CD4-positive, alpha-beta memory T cell (primary cell): ENCODE measurements around the gene F2RL3. TPM values are rescaled to one million over a fixed set of nuclear protein-coding genes. Genes with fewer than 3 reads are reported as not detected.
A peak's percentile ranks its signal among the peaks of the same experiment; 100 is the strongest.
"Not testable (repeated sequence)": the region's sequence is repeated elsewhere in the genome, so short reads cannot be mapped to it uniquely, and the experiment has no call there.

Source experiments
- CTCF ChIA-PET: fragments of 350-600 bp; sonication (Branson Sonifier 250); formaldehyde crosslinking; loops from one replicate; lab custom pipeline; 2021; ENCODE audit warnings: inconsistent platforms; ENCODE audit not compliant: partially characterized antibody; lab: Charles Lee
- POLR2A ChIA-PET: fragments of 350-600 bp; sonication (Branson Sonifier 250); formaldehyde crosslinking; loops from one replicate; lab custom pipeline; 2021; ENCODE audit not compliant: partially characterized antibody; lab: Charles Lee
- DNase-seq, 5 donors: peaks; one replicate each; pipeline versions ENCODE4 v3.0.0 to v3.0.0-alpha.2; 2020 to 2022; ENCODE audit warnings: mixed read lengths in 1 of 5
- H3K27ac ChIP-seq: one replicate; pipeline ENCODE4 v1.7.0; 2013; ENCODE audit warnings: low read depth, low read length
- H3K27me3 ChIP-seq: 2 replicates; pipeline ENCODE4 v1.7.0; 2013; ENCODE audit warnings: mild to moderate bottlenecking, low read length, moderate library complexity; ENCODE audit not compliant: insufficient read depth
- H3K36me3 ChIP-seq: 2 replicates; pipeline ENCODE4 v1.7.0; 2013; ENCODE audit warnings: mild to moderate bottlenecking, low read length, moderate library complexity; ENCODE audit not compliant: insufficient read depth
- H3K4me1 ChIP-seq: 2 replicates; pipeline ENCODE4 v1.7.0; 2013; ENCODE audit warnings: mild to moderate bottlenecking, low read length, moderate library complexity; ENCODE audit not compliant: insufficient read depth
- H3K4me3 ChIP-seq, 2 donors: one replicate each; pipeline ENCODE4 v1.7.0; 2013; ENCODE audit warnings: low read length in 2 of 2, mild to moderate bottlenecking in 1 of 2
- H3K9me3 ChIP-seq, 2 donors: one replicate each; pipeline ENCODE4 v1.7.0; 2013; ENCODE audit warnings: low read length in 2 of 2, control low read depth in 1 of 2; ENCODE audit not compliant: control insufficient read depth in 1 of 2
- H3K27ac Mint-ChIP-seq, 7 donors: one replicate each; pipeline ENCODE4 v1.8.0; 2020 to 2021; ENCODE audit warnings: mixed read lengths in 7 of 7, mild to moderate bottlenecking in 6 of 7, inconsistent platforms in 3 of 7, moderate library complexity in 3 of 7
- H3K27me3 Mint-ChIP-seq, 2 donors: one replicate each; pipeline ENCODE4 v1.8.0; 2020 to 2021; ENCODE audit warnings: mixed read lengths in 2 of 2
- H3K36me3 Mint-ChIP-seq, 2 donors: one replicate each; pipeline ENCODE4 v1.8.0; 2020 to 2021; ENCODE audit warnings: mixed read lengths in 2 of 2, inconsistent platforms in 1 of 2, mild to moderate bottlenecking in 1 of 2
- H3K4me1 Mint-ChIP-seq, 4 donors: one replicate each; pipeline ENCODE4 v1.8.0; 2020 to 2021; ENCODE audit warnings: mixed read lengths in 4 of 4, mild to moderate bottlenecking in 1 of 4
- H3K4me3 Mint-ChIP-seq, 8 donors: one replicate each; pipeline ENCODE4 v1.8.0; 2020 to 2021; ENCODE audit warnings: mixed read lengths in 8 of 8, mild to moderate bottlenecking in 7 of 8, moderate library complexity in 6 of 8, inconsistent platforms in 3 of 8
- H3K9me3 Mint-ChIP-seq, 8 donors: one replicate each; pipeline ENCODE4 v1.8.0; 2020 to 2021; ENCODE audit warnings: mixed read lengths in 8 of 8, mild to moderate bottlenecking in 5 of 8, inconsistent platforms in 3 of 8, moderate library complexity in 1 of 8
- intact Hi-C: fragments of 100-400 bp; cut with micrococcal nuclease; formaldehyde crosslinking; loops from one replicate; pipeline ENCODE4 v1.15.1; 2023
- polyA plus RNA-seq, 2 donors: library from polyadenylated mRNA; unstranded; fragments of 300-500 nt; fragmentation: Illumina TruSeq; gene quantifications; one replicate each; pipeline ENCODE4 v1.2.3, GENCODE V29; 2021
- total RNA-seq, 2 experiments: library from RNA; stranded (reverse); gene quantifications; one replicate each; pipeline ENCODE4 v1.2.3, GENCODE V29; 2021

F2RL3 gene
- total and polyA plus RNA-seq, 4 experiments from 2014 or later, result not detected

DNA sequence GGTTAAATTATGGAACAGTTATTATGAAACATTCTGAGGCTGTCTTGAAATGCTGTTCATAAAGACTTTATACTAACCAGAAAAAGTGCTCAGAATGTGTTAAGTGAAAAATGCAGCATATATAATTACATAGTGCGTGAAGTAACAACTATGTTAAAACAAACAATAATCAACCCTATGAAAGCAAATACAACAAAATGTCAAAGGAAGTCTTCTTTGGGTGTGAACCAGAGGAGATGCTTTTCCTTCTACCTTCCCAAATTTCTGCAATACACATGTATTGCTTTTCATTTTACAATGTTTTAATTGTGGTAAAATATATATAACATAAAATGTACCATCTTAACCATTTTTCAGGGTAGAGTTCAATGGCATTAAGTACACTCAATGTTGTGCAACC lies 45.7 kb downstream of the F2RL3 start:
- Mint-ChIP-seq H3K4me3 (no peak overlapping the region), H3K9me3 (peaks cover 13 to 47% (median 25%) of the 10 kb centered on the region in 8 donors), H3K4me1 (no peaks in the 10 kb centered on the region), H3K27ac (no peak overlapping the region), H3K27me3 (peaks cover 3 to 4% of the 10 kb centered on the region in 2 donors), H3K36me3 (peaks cover 0 to 9% of the 10 kb centered on the region in 2 donors)
- ChIA-PET POLR2A (no interaction called here), CTCF (no interaction called here)
- DNase-seq, result no peak
- Histone ChIP-seq H3K4me3 (no peak overlapping the region), H3K27me3 (no peaks in the 10 kb centered on the region), H3K36me3 (no peaks in the 10 kb centered on the region), H3K4me1 (no peaks in the 10 kb centered on the region), H3K9me3 (peaks cover 0 to 9% of the 10 kb centered on the region in 2 donors), H3K27ac (no peak overlapping the region)
- intact Hi-C loops, result no loop called here

DNA sequence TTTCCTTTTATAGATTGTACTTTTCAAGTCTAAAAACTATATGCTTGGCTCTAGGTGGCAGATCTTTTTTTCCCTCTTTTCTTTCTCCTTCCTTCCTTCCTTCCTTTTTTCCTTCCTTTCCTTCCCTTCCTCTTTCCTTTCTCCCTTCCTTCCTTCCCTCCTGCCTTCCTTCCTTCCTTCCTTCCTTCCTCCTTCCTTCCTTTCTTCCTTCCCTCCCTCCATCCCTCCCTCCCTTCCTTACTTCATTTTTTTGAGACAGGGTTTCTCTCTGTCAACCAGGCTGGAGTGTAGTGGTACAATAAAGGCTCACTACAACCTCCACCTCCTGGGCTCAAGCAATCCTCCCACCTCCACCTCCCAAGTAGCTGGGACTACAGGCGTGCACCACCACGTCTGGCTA lies 48.1 kb downstream of the F2RL3 start:
- no peaks in the 10 kb centered on the region for H3K4me1 Mint-ChIP-seq
- CTCF ChIA-PET, result no interaction called here
- H3K36me3 ChIP-seq, result no peaks in the 10 kb centered on the region

DNA sequence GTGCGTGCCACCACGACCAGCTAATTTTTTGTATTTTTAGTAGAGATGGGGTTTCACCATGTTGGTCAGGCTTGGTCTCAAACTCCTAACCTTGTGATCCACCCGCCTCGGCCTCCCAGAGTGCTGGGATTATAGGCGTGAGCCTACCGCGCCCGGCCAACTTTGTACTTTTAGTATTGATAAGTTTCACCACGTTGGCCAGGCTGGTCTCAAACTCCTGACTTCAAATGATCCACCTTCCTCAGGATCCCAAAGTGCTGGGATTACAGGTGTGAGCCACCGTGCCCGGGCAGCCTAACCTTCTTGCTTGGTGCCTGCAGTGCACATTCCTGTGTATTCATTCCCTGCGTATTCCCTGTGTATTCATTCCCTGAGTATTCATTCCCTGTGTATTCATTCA lies 49.0 kb downstream of the F2RL3 start:
- H3K36me3 Mint-ChIP-seq, DNase-seq: not testable (repeated sequence)
- peaks cover 13 to 41% (median 24%) of the 10 kb centered on the region in 8 donors for H3K9me3 Mint-ChIP-seq

More for the DNA sequence above, 48.1 kb downstream of the F2RL3 start:
- DNase-seq, result no peak
- Mint-ChIP-seq H3K27me3 (peaks cover 1 to 2% of the 10 kb centered on the region in 2 donors), H3K4me3 (no peak overlapping the region), H3K9me3 (peaks cover 13 to 47% (median 24%) of the 10 kb centered on the region in 8 donors), H3K27ac (no peak overlapping the region), H3K36me3 (peaks cover 0 to 9% of the 10 kb centered on the region in 2 donors)
- H3K4me1 ChIP-seq, result no peaks in the 10 kb centered on the region
- peaks cover 0 to 9% of the 10 kb centered on the region in 2 donors for H3K9me3 ChIP-seq
- no peak overlapping the region for H3K4me3 ChIP-seq
- no peaks in the 10 kb centered on the region for H3K27me3 ChIP-seq
- H3K27ac ChIP-seq, result no peak overlapping the region
- intact Hi-C loops, result no loop called here
- POLR2A ChIA-PET, result no interaction called here

DNA sequence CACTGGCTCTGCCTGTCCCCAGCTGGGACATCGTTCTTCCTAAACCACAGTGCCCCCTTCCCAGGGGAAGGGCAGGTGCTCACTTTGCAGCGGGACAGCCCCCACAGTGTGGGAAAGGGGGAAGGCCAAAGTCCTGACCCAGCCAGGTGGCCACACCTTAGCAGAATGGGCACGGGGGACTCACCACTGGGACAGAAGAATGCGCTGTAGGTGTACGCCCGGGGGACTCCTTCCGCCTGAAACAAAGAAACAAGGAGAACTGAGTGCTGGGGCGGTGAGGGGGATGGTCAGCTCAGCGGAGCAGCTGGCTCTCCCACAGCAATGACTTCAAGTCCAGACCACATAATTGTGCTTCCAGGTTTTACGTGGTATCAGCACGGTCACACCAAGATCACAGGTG lies 49.4 kb downstream of the F2RL3 start:
- no peak for DNase-seq
- H3K4me1 ChIP-seq, result no peaks in the 10 kb centered on the region
- peak overlapping the region in 1 of 7 donors; percentile 23 for H3K27ac Mint-ChIP-seq
- no peaks in the 10 kb centered on the region for H3K27me3 ChIP-seq
- ChIA-PET CTCF (no interaction called here), POLR2A (no interaction called here)
- no peak overlapping the region for H3K27ac ChIP-seq
- peaks cover 0 to 9% of the 10 kb centered on the region in 2 donors for H3K36me3 Mint-ChIP-seq
- no peaks in the 10 kb centered on the region for H3K36me3 ChIP-seq
- H3K9me3 ChIP-seq, result peaks cover 0 to 9% of the 10 kb centered on the region in 2 donors
- no peaks in the 10 kb centered on the region for H3K4me1 Mint-ChIP-seq
- H3K4me3 ChIP-seq, result no peak overlapping the region
- intact Hi-C loops, result no loop called here
- H3K27me3 Mint-ChIP-seq, result peaks cover 1 to 2% of the 10 kb centered on the region in 2 donors
- H3K9me3 Mint-ChIP-seq, result peaks cover 12 to 37% (median 24%) of the 10 kb centered on the region in 8 donors
- no peak overlapping the region for H3K4me3 Mint-ChIP-seq

More for the DNA sequence above, 49.0 kb downstream of the F2RL3 start:
- H3K27ac Mint-ChIP-seq, result peak overlapping the region in 1 of 7 donors; percentile 23
- H3K4me3 ChIP-seq, intact Hi-C loops, H3K27me3 ChIP-seq, H3K4me3 Mint-ChIP-seq, H3K27ac ChIP-seq, H3K36me3 ChIP-seq, H3K27me3 Mint-ChIP-seq, H3K9me3 ChIP-seq, POLR2A ChIA-PET, H3K4me1 ChIP-seq, CTCF ChIA-PET, H3K4me1 Mint-ChIP-seq: not testable (repeated sequence)

DNA sequence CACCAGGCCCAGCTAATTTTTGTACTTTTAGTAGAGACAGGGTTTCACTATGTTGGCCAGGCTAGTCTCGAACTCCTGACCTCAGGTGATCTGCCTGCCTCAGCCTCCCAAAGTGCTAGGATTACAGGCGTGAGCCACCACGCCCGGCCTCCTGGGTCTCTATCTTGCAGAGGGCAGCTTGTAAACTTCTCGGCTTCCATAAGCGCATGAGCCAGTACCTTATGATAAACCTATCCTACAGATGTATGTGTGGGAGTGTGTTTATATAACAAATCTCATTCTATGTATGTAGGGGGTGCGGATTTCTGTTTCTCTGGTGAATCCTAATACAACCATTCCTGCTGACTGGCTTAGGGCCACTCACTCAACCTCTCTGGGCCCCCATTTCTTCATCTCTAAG lies 51.3 kb downstream of the F2RL3 start:
- H3K27me3 ChIP-seq, H3K36me3 ChIP-seq, H3K27ac ChIP-seq, H3K27me3 Mint-ChIP-seq, H3K4me1 ChIP-seq, CTCF ChIA-PET, H3K36me3 Mint-ChIP-seq, H3K4me3 ChIP-seq, DNase-seq, H3K9me3 ChIP-seq, H3K4me3 Mint-ChIP-seq, intact Hi-C loops, POLR2A ChIA-PET, H3K4me1 Mint-ChIP-seq, H3K27ac Mint-ChIP-seq: not testable (repeated sequence)
- H3K9me3 Mint-ChIP-seq, result peaks cover 1 to 21% (median 10%) of the 10 kb centered on the region in 8 donors

DNA sequence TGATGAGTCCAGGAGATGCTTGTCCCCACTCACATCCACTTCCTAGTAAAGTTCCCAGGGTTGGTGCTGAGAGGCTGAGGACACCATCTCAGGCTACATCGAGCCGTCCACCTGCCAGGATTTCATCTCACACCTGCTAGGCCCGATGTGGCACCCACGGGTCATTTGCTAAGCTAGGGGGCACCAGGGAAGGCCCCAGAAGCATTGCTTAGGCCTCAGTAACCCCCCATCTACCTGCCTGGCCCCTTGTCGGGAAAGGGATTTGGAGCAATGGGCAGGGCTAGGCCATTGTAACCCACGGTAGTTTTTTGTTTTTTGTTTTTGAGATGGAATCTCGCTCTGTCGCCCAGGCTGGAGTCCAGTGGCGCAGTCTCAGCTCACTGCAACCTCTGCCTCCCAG lies 51.8 kb downstream of the F2RL3 start:
- no peak for DNase-seq
- CTCF ChIA-PET, result no interaction called here
- Histone ChIP-seq H3K27ac (no peak overlapping the region), H3K9me3 (no peaks in the 10 kb centered on the region), H3K4me1 (no peaks in the 10 kb centered on the region), H3K4me3 (no peak overlapping the region), H3K27me3 (no peaks in the 10 kb centered on the region), H3K36me3 (no peaks in the 10 kb centered on the region)
- no peak overlapping the region for H3K27ac Mint-ChIP-seq
- peaks cover 0 to 15% (median 5%) of the 10 kb centered on the region in 8 donors for H3K9me3 Mint-ChIP-seq
- no peaks in the 10 kb centered on the region for H3K36me3 Mint-ChIP-seq
- POLR2A ChIA-PET, result no interaction called here
- intact Hi-C loops, result no loop called here
- no peak overlapping the region for H3K4me3 Mint-ChIP-seq
- H3K27me3 Mint-ChIP-seq, result peaks cover 0 to 2% of the 10 kb centered on the region in 2 donors
- H3K4me1 Mint-ChIP-seq, result no peaks in the 10 kb centered on the region

Other genes with a start within 250 kb of the F2RL3 start
- 10 to 100 TPM; 89.3 to 94.1 TPM for gene SMIM7, start 228.9 kb upstream of the F2RL3 start, total RNA-seq
- 10 to 100 TPM; 59.6 to 66.9 TPM for gene SMIM7, start 228.9 kb upstream of the F2RL3 start, polyA plus RNA-seq
- under 1 TPM; 0.67 to 0.99 TPM for gene TMEM38A, start 227.9 kb upstream of the F2RL3 start, total RNA-seq
- 1 to 10 TPM in 1 of 2 donors, under 1 TPM in 1; 0.22 to 1.2 TPM for gene TMEM38A, start 227.9 kb upstream of the F2RL3 start, polyA plus RNA-seq
- gene NWD1, start 169.2 kb upstream of the F2RL3 start, total RNA-seq, result not detected
- not detected for gene NWD1, start 169.2 kb upstream of the F2RL3 start, polyA plus RNA-seq
- gene SIN3B, start 59.6 kb upstream of the F2RL3 start, total RNA-seq, result 10 to 100 TPM; 86.4 to 88.4 TPM
- 1 to 10 TPM; 1.4 to 5.5 TPM for gene SIN3B, start 59.6 kb upstream of the F2RL3 start, polyA plus RNA-seq
- gene CPAMD8, start 137.8 kb downstream of the F2RL3 start, total RNA-seq, result 1 to 10 TPM; 2.0 to 3.0 TPM
- gene CPAMD8, start 137.8 kb downstream of the F2RL3 start, polyA plus RNA-seq, result under 1 TPM; 0.88 to 0.96 TPM
- gene HAUS8, start 186.5 kb downstream of the F2RL3 start, total RNA-seq, result 10 to 100 TPM; 20.0 to 20.9 TPM
- 10 to 100 TPM in 1 of 2 donors, 1 to 10 TPM in 1; 5.7 to 11.2 TPM for gene HAUS8, start 186.5 kb downstream of the F2RL3 start, polyA plus RNA-seq
- gene MYO9B, start 186.8 kb downstream of the F2RL3 start, total RNA-seq, result 100 to 1,000 TPM; 176 to 181 TPM
- 10 to 100 TPM in 1 of 2 donors, 1 to 10 TPM in 1; 1.3 to 25.8 TPM for gene MYO9B, start 186.8 kb downstream of the F2RL3 start, polyA plus RNA-seq